ENCODE data around the gene KANSL1. TPM values are rescaled to one million over a fixed set of nuclear protein-coding genes. Genes with fewer than 3 reads are reported as not detected.

The KANSL1 gene
- total RNA-seq, 1 experiment from 2014 or later = 55.5 TPM

- Histone ChIP-seq H3K4me1 (ENCODE audit: control insufficient read depth, insufficient read depth, low read length) (peaks cover 43% of the 10 kb centered on the region), H3K4me3 (ENCODE audit: low read depth in 2 of 2, low read length in 2 of 2) (peak overlapping the region; percentile 81 to 87), H3K27me3 (ENCODE audit: control insufficient read depth, insufficient read depth, low read length) (no peaks in the 10 kb centered on the region), H3K27ac (ENCODE audit: low read length) (peak overlapping the region; percentile 97), H3K9me3 (ENCODE audit: control insufficient read depth, insufficient read depth, low read depth, low read length) (no peaks in the 10 kb centered on the region), H3K36me3 (ENCODE audit: control insufficient read depth, insufficient read depth, low read length) (peaks cover 9% of the 10 kb centered on the region; the same call in 1 of the 2 replicates)
- no peak for TF ChIP-seq CTCF (IDR thresholded peaks at IDR 0.05)
- no peak; the same call in 1 of the 2 replicates for TF ChIP-seq TCF7L2 (IDR thresholded peaks at IDR 0.05; ENCODE audit: low read depth, low read length)
- TF ChIP-seq SIN3A (IDR thresholded peaks at IDR 0.05; ENCODE audit: borderline replicate concordance, insufficient read depth, low read depth, low read length) = peak; percentile 73
- no peak for TF ChIP-seq REST (IDR thresholded peaks at IDR 0.05; ENCODE audit: insufficient read depth in 1 of 2, low read depth in 2 of 2, low read length in 1 of 2)
- TF ChIP-seq POLR2AphosphoS5 (IDR thresholded peaks at IDR 0.05; ENCODE audit: low read depth, low read length) = peak; percentile 31
- intact Hi-C loops (cut with micrococcal nuclease; ENCODE audit: unreplicated experiment) = loop anchor here (10.0 kb wide), 1 partner anchor 148 kb away; no protein-coding TSS in a partner anchor
- BruUV-seq (replicated peaks) = no TSS peak
- no peak for DNase-seq (ENCODE audit: low read depth, low spot score)
- CTCF ChIA-PET = interaction anchor here (0.5 to 1.1 kb wide), 31 partner anchors 8 to 1093 kb away, joined by 3 to 19 read pairs (median 5); no protein-coding TSS in a partner anchor
- peak; percentile 56 for ATAC-seq
- in situ Hi-C loops (cut with HindIII; ENCODE audit: low pct_unique_long_range_greater_than_20kb, low sequenced_read_pairs) = no loop called here
- POLR2A ChIA-PET = interaction anchor here (0.6 to 0.7 kb wide), 4 partner anchors 35 to 564 kb away, joined by 3 to 8 read pairs (median 6); no protein-coding TSS in a partner anchor
These were observed 634 bp downstream of the KANSL1 start for GRCh38 chr17:46192439-46193150.

GRCh38 chr17:46192189-46192438 lies 1.1 kb downstream of the KANSL1 start:
- Histone ChIP-seq H3K36me3 (ENCODE audit: control insufficient read depth, insufficient read depth, low read length) (peaks cover 9% of the 10 kb centered on the region; the same call in 1 of the 2 replicates), H3K9me3 (ENCODE audit: control insufficient read depth, insufficient read depth, low read depth, low read length) (no peaks in the 10 kb centered on the region), H3K4me3 (ENCODE audit: low read depth in 2 of 2, low read length in 2 of 2) (peak overlapping the region; percentile 81 to 87), H3K27ac (ENCODE audit: low read length) (peak overlapping the region; percentile 97), H3K27me3 (ENCODE audit: control insufficient read depth, insufficient read depth, low read length) (no peaks in the 10 kb centered on the region), H3K4me1 (ENCODE audit: control insufficient read depth, insufficient read depth, low read length) (peaks cover 47% of the 10 kb centered on the region)
- ATAC-seq (no peak), DNase-seq (ENCODE audit: low read depth, low spot score) (no peak)
- intact Hi-C loops (cut with micrococcal nuclease; ENCODE audit: unreplicated experiment) (loop anchor here (10.0 kb wide), 1 partner anchor 147 kb away; no protein-coding TSS in a partner anchor), in situ Hi-C loops (cut with HindIII; ENCODE audit: low pct_unique_long_range_greater_than_20kb, low sequenced_read_pairs) (no loop called here)
- no TSS peak for BruUV-seq (replicated peaks)
- CTCF ChIA-PET = interaction anchor here (1.1 kb wide), 1 partner anchor 148 kb away, joined by 3 read pairs; no protein-coding TSS in a partner anchor
- TF ChIP-seq SIN3A (IDR thresholded peaks at IDR 0.05; ENCODE audit: borderline replicate concordance, insufficient read depth, low read depth, low read length) = no peak
- TF ChIP-seq REST (IDR thresholded peaks at IDR 0.05; ENCODE audit: insufficient read depth in 1 of 2, low read depth in 2 of 2, low read length in 1 of 2) = no peak
- TF ChIP-seq POLR2AphosphoS5 (IDR thresholded peaks at IDR 0.05; ENCODE audit: low read depth, low read length) = no peak
- no peak for TF ChIP-seq TCF7L2 (IDR thresholded peaks at IDR 0.05; ENCODE audit: low read depth, low read length)
- no peak for TF ChIP-seq CTCF (IDR thresholded peaks at IDR 0.05)
- POLR2A ChIA-PET = interaction anchor here (0.6 kb wide), 1 partner anchor 35 kb away, joined by 6 read pairs; no protein-coding TSS in a partner anchor
